ENCODE measurements around the gene PALD1.

- TF ChIP-seq FOXM1 (IDR thresholded peaks at IDR 0.05; ENCODE audit: borderline replicate concordance) (no peak), ELF4 (IDR thresholded peaks at IDR 0.05) (no peak), TARDBP (IDR thresholded peaks at IDR 0.05) (no peak), BHLHE40 (IDR thresholded peaks at IDR 0.05; ENCODE audit: borderline replicate concordance) (no peak), SP1 (IDR thresholded peaks at IDR 0.05) (no peak), LEF1 (IDR thresholded peaks at IDR 0.05; ENCODE audit: borderline replicate concordance) (no peak), ARNT (IDR thresholded peaks at IDR 0.05) (no peak), NFRKB (IDR thresholded peaks at IDR 0.05) (no peak), FOXA1 (IDR thresholded peaks at IDR 0.05) (no peak), FOXK2 (IDR thresholded peaks at IDR 0.05) (no peak), PKNOX1 (IDR thresholded peaks at IDR 0.05) (no peak), SUZ12 (IDR thresholded peaks at IDR 0.05) (no peak)
Measured at GRCh38 chr10:70534281-70534680, 55.7 kb downstream of the PALD1 start.

Measured in HEK293T (cell line).